ENCODE results near the gene SLBP. TPM values are rescaled to one million over a fixed set of nuclear protein-coding genes. Genes with fewer than 3 reads are reported as not detected.

Gene SLBP
- total and polyA plus RNA-seq, 10 of the 15 experiments (the other 5 are each of a cell fraction or from before 2014, with no cell fraction given) = 94.4 to 278 (median 158) TPM

DNA sequence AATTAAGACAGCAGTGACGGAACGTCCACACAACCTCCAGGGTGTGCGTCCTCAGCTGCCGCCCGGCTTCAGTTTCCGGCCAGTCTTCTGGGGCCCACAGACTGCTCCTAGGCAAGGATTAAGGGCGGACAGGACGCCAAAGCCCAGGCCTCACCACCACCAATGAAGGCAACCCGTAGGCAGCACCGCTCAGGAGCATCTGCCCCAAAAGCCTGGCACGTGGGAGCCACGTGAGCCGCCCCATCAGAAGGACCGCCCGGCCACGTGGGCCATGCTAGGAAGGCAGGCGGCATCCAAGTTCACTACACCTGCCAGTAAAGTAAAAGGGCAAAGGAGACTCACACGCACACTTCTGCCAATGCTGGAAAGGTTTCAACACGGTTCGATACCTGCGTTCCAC, 42.3 kb downstream of the SLBP start:
- no peaks in the 10 kb centered on the region for H4K20me1 ChIP-seq (ENCODE audit: control insufficient read depth, insufficient read depth)
- no peak overlapping the region for H2AFZ ChIP-seq (ENCODE audit: control insufficient read depth, low read depth, low read length)
- intact Hi-C loops (cut with micrococcal nuclease; ENCODE audit: unreplicated experiment) (no loop called here), in situ Hi-C loops (cut with MboI) (no loop called here)
- RAD21 ChIA-PET (ENCODE audit: unreplicated experiment) = no interaction called here
- no peak for ATAC-seq
- H3K4me1 ChIP-seq (ENCODE audit: control insufficient read depth, insufficient read depth, low read length) = no peaks in the 10 kb centered on the region
- H3K4me2 ChIP-seq (ENCODE audit: control insufficient read depth, insufficient read depth) = no peak overlapping the region
- no peaks in the 10 kb centered on the region for H3K36me3 ChIP-seq (ENCODE audit: control insufficient read depth in 2 of 2, insufficient read depth in 2 of 2, low read length in 1 of 2)
- no peak for TF ChIP-seq STAT1 (conservative IDR thresholded peaks at IDR 0.05)
- TF ChIP-seq SREBF1 (IDR thresholded peaks at IDR 0.05; ENCODE audit: low read length) = no peak
- TF ChIP-seq IKZF2 (IDR thresholded peaks at IDR 0.05) = no peak
- TF ChIP-seq TAF1 (IDR thresholded peaks at IDR 0.05; ENCODE audit: borderline replicate concordance, low read depth, low read length) = no peak
- TF ChIP-seq TCF3 (IDR thresholded peaks at IDR 0.05; ENCODE audit: borderline replicate concordance, insufficient read depth, low read depth, low read length) = no peak
- WGBS (ENCODE audit: insufficient coverage, insufficient replicate concordance, low lambda C conversion rate, missing lambda C conversion rate) = 72% methylated on average over 21 of the region's 21 CpGs
- BruUV-seq (replicated peaks) = no TSS peak
- no peak for FAIRE-seq
- no peak for DNase-seq (ENCODE audit: low read depth, low spot score)
- H3K27me3 ChIP-seq (replicated peaks in 1 of 2; ENCODE audit: control insufficient read depth in 2 of 2, insufficient read depth in 2 of 2, low read length in 1 of 2) = no peaks in the 10 kb centered on the region
- H3K27ac ChIP-seq (ENCODE audit: control insufficient read depth, insufficient read depth) = no peak overlapping the region
- SMC1A ChIA-PET (ENCODE audit: uncharacterized antibody, unreplicated experiment) = no interaction called here
- no peaks in the 10 kb centered on the region for H3K9me3 ChIP-seq (replicated peaks; ENCODE audit: control insufficient read depth, insufficient read depth, low read length)
- H3K4me3 ChIP-seq = no peak overlapping the region
- POLR2A ChIA-PET = no interaction called here
- CTCF ChIA-PET = no interaction called here
- no peak overlapping the region for H3K9ac ChIP-seq (ENCODE audit: control insufficient read depth, insufficient read depth, low read length)
- no peaks in the 10 kb centered on the region for H3K79me2 ChIP-seq (ENCODE audit: control insufficient read depth, insufficient read depth, low read length)

DNA sequence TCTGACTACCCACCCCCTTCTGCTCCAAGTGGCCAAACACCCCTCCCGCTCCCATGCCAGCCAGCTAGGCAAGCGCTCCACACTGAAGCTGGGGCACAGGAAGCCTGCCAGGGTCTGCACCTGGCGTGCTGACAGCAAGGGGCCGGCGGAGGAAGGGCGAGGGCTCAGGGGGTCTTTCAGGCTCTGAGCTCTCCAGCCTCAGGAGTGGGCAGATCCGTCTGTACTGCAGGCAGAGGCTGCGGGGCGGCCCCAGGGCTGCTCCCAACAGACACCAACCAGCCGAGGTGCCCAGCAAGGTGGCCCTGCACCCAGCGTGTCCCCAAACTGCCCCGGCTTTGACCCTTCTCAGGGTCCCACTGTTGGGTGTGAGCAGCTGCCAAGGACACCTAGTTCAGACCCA, 42.8 kb downstream of the SLBP start:
- no peak for TF ChIP-seq ASH2L (IDR thresholded peaks at IDR 0.05; ENCODE audit: borderline replicate concordance, low read depth)
- TF ChIP-seq YBX1 (IDR thresholded peaks at IDR 0.05) = no peak
- TF ChIP-seq BRCA1 (IDR thresholded peaks at IDR 0.05; ENCODE audit: low read depth, low read length) = no peak
- no peak for TF ChIP-seq PAX5 (IDR thresholded peaks at IDR 0.05; ENCODE audit: borderline replicate concordance, low read depth, low read length)
- no peak for TF ChIP-seq MEF2B (IDR thresholded peaks at IDR 0.05; ENCODE audit: partially characterized antibody, poor library complexity, severe bottlenecking)
- TF ChIP-seq TCF7 (IDR thresholded peaks at IDR 0.05; ENCODE audit: borderline replicate concordance) = no peak
- TF ChIP-seq, protein P1, sequence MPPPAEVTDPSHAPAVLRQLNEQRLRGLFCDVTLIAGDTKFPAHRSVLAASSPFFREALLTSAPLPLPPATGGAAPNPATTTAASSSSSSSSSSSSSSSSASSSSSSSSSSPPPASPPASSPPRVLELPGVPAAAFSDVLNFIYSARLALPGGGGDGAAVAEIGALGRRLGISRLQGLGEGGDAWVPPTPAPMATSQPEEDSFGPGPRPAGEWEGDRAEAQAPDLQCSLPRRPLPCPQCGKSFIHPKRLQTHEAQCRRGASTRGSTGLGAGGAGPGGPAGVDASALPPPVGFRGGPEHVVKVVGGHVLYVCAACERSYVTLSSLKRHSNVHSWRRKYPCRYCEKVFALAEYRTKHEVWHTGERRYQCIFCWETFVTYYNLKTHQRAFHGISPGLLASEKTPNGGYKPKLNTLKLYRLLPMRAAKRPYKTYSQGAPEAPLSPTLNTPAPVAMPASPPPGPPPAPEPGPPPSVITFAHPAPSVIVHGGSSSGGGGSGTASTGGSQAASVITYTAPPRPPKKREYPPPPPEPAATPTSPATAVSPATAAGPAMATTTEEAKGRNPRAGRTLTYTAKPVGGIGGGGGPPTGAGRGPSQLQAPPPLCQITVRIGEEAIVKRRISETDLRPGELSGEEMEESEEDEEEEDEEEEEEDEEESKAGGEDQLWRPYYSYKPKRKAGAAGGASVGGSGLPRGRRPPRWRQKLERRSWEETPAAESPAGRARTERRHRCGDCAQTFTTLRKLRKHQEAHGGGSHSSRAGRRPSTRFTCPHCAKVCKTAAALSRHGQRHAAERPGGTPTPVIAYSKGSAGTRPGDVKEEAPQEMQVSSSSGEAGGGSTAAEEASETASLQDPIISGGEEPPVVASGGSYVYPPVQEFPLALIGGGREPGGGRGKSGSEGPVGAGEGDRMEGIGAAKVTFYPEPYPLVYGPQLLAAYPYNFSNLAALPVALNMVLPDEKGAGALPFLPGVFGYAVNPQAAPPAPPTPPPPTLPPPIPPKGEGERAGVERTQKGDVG (CRISPR knock-in tag; IDR thresholded peaks at IDR 0.05) = no peak
- TF ChIP-seq IKZF1 (conservative IDR thresholded peaks at IDR 0.05) = no peak
- no peaks in the 10 kb centered on the region for H3K4me1 ChIP-seq (ENCODE audit: control insufficient read depth, insufficient read depth, low read length)
- BruUV-seq (replicated peaks) = no TSS peak
- FAIRE-seq = no peak
- ATAC-seq = no peak
- no peak overlapping the region for H3K4me2 ChIP-seq (ENCODE audit: control insufficient read depth, insufficient read depth)
- intact Hi-C loops (cut with micrococcal nuclease; ENCODE audit: unreplicated experiment) = no loop called here
- H3K4me3 ChIP-seq = no peak overlapping the region
- DNase-seq (ENCODE audit: low read depth, low spot score) = no peak
- SMC1A ChIA-PET (ENCODE audit: uncharacterized antibody, unreplicated experiment) = no interaction called here
- H4K20me1 ChIP-seq (ENCODE audit: control insufficient read depth, insufficient read depth) = no peaks in the 10 kb centered on the region
- no peaks in the 10 kb centered on the region for H3K36me3 ChIP-seq (ENCODE audit: control insufficient read depth in 2 of 2, insufficient read depth in 2 of 2, low read length in 1 of 2)
- 52% methylated on average over 12 of the region's 12 CpGs for WGBS (ENCODE audit: insufficient coverage, insufficient replicate concordance, low lambda C conversion rate, missing lambda C conversion rate)
- RAD21 ChIA-PET (ENCODE audit: unreplicated experiment) = no interaction called here
- POLR2A ChIA-PET = no interaction called here
- H3K27me3 ChIP-seq (replicated peaks in 1 of 2; ENCODE audit: control insufficient read depth in 2 of 2, insufficient read depth in 2 of 2, low read length in 1 of 2) = no peaks in the 10 kb centered on the region
- no peaks in the 10 kb centered on the region for H3K79me2 ChIP-seq (ENCODE audit: control insufficient read depth, insufficient read depth, low read length)
- H3K27ac ChIP-seq (ENCODE audit: control insufficient read depth, insufficient read depth) = no peak overlapping the region
- no peaks in the 10 kb centered on the region for H3K9me3 ChIP-seq (replicated peaks; ENCODE audit: control insufficient read depth, insufficient read depth, low read length)
- CTCF ChIA-PET = no interaction called here
- H2AFZ ChIP-seq (ENCODE audit: control insufficient read depth, low read depth, low read length) = no peak overlapping the region
- no peak overlapping the region for H3K9ac ChIP-seq (ENCODE audit: control insufficient read depth, insufficient read depth, low read length)
- in situ Hi-C loops (cut with MboI) = no loop called here

Measured in GM12878 (cell line).